PC-3 (cell line): ENCODE data around the gene ENTHD1.

Experiments
- CTCF ChIP-seq: fragments of 300-600 bp; sonication (generic); conservative IDR thresholded peaks from 2 replicates; pipeline ENCODE4 v1.5.1; 2017; ENCODE audit warnings: antibody characterized with exemption, low read depth, mild to moderate bottlenecking, low read length
- EZH2 ChIP-seq: fragments of 300-600 bp; sonication (generic); IDR thresholded peaks from one replicate; pipeline ENCODE4 v1.6.1; 2017; ENCODE audit warnings: antibody characterized with exemption, mild to moderate bottlenecking, low read length; ENCODE audit not compliant: unreplicated experiment

GRCh38 chr22:39712751-39713525 is 180.6 kb downstream of the ENTHD1 start:
- TF ChIP-seq CTCF (no peak), EZH2 (no peak)
